ENCODE results near the gene SRRD. TPM values are rescaled to one million over a fixed set of nuclear protein-coding genes. Genes with fewer than 3 reads are reported as not detected.
A peak's percentile ranks its signal among the peaks of the same experiment; 100 is the strongest.

Gene SRRD
- total RNA-seq, 2 experiments from 2014 or later, result 17.9 to 19.1 TPM

DNA sequence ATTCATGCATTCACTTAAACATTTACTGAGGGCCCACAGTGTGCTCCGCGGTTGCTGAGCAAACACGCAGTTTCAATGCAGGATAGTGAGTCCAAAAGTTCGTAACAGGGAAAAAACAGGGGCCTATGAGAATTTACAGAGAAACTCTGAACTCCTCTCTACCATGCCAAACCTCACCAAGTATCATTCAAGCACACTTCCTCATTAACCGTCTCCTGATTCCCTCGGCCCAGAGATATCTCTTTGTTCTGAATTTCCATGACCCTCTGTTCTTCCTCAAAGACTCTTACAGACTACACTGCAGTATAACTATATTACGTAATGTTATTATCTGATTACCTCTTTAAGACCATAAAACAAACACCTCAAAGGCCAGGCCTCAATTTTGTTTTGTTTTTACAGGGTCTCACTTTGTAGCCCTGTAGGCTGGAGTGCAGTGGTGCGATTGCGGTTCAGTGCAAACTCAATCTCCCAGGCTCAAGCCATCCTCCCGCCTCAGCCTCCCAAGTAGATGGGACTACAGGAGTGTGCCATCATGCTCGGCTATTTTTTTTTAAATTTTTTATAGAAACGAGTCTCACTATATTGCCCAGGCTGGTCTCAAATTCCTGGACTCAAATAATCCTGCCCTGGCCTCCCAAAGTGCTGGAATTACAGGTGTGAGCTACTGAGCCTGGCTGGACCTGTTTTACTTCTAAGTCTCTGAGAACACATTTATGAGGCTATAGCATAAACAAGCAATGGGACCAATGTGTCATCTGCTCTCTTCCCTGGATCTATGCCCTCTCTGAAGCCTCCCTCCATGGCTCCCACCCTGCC, 3.7 kb upstream of the SRRD start:
- Mint-ChIP-seq H3K27ac (peak overlapping the region; percentile 88), H3K4me3 (peak overlapping the region; percentile 63), H3K36me3 (ENCODE audit: low read depth) (peaks cover 24% of the 10 kb centered on the region), H3K4me1 (peaks cover 71% of the 10 kb centered on the region), H3K9me3 (no peaks in the 10 kb centered on the region), H3K27me3 (no peaks in the 10 kb centered on the region)
- DNase-seq, result no peak
- ChIA-PET POLR2A (interaction anchor here (0.7 kb wide), 1 partner anchor 49 kb away, joined by 3 read pairs; no protein-coding TSS in a partner anchor), CTCF (interaction anchor here (0.6 to 1.6 kb wide), 4 partner anchors 9 to 45 kb away, joined by 3 to 5 read pairs (median 4); no protein-coding TSS in a partner anchor)

DNA sequence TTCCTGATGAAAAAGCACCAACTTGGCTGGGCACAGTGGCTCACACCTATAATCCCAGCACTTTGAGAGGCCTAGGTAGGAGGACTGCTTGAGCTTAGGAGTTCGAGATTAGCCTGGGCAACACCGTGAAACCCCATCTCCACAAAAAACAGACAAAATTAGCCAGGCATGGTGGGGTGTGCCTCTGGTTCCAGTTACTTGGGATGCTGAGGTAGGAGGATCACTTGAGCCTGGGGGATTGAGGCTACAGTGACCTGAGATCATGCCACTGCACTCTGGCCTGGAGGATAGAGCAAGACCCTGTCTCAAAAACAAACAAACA, 3.1 kb upstream of the SRRD start:
- no peak for DNase-seq
- CTCF ChIA-PET, result interaction anchor here (1.2 kb wide), 2 partner anchors 10 to 192 kb away, joined by 3 to 4 read pairs; no protein-coding TSS in a partner anchor
- Mint-ChIP-seq H3K9me3 (no peaks in the 10 kb centered on the region), H3K4me1 (peaks cover 76% of the 10 kb centered on the region), H3K27me3 (no peaks in the 10 kb centered on the region), H3K4me3 (peak overlapping the region; percentile 24), H3K36me3 (ENCODE audit: low read depth) (peaks cover 24% of the 10 kb centered on the region), H3K27ac (peak overlapping the region; percentile 88)
- POLR2A ChIA-PET, result no interaction called here

DNA sequence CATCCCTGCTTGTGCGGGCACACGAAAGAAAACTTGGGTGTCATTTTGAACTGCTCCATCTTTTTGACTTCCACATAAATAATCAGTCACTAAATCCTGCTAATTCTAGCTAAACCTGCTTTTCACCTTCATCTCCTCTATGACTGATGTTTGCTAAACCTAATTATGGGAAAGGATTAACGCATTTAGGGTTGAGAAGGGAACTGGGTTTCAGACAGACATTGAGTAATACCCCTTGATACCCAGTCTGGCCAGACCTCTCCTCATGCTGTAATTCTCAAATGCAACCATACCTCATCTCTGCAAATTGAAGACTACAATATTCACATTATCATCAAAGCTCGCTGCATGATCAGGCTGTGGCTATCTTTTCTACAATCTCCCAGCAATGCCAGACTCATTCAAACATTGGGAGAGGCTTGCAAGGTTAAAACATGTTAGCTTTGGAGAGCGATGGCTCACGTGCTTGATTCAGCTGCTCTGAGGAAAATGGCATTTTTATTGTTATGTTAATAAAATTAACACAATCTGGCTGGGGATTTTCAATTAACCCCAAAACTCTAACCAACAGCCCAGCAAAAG, 2.5 kb upstream of the SRRD start:
- H3K4me3 Mint-ChIP-seq, result peak overlapping the region; percentile 6
- peak overlapping the region; percentile 97 for H3K27ac Mint-ChIP-seq
- H3K27me3 Mint-ChIP-seq, result no peaks in the 10 kb centered on the region
- no peak for DNase-seq
- CTCF ChIA-PET, result interaction anchor here (0.7 to 4.5 kb wide), 7 partner anchors 8 to 193 kb away, joined by 3 to 23 read pairs (median 3); no protein-coding TSS in a partner anchor
- H3K4me1 Mint-ChIP-seq, result peaks cover 82% of the 10 kb centered on the region
- POLR2A ChIA-PET, result no interaction called here
- H3K36me3 Mint-ChIP-seq (ENCODE audit: low read depth), result peaks cover 24% of the 10 kb centered on the region
- H3K9me3 Mint-ChIP-seq, result no peaks in the 10 kb centered on the region

DNA sequence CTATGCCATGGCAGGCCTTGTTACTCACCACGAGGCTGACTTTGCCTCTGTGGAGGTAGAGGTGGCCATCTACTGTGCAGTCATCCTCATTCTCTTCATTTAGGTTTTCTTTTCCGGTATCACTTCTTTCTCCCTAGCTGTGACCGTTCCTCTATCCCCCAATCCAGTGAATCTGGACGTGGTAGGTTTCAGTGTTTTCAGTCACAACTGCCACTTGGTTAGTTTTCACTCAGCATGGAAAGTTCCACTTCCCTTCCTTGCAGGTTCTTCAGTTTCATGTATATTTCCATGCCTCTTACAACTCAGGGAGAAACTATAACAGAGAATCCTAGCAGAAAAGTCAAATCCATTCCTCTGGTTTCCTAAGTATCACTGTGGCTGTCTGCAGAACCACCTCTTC, 2.0 kb upstream of the SRRD start:
- ChIA-PET POLR2A (no interaction called here), CTCF (interaction anchor here (0.7 to 4.5 kb wide), 8 partner anchors 8 to 192 kb away, joined by 3 to 23 read pairs (median 3); no protein-coding TSS in a partner anchor)
- no peaks in the 10 kb centered on the region for H3K9me3 Mint-ChIP-seq
- peak overlapping the region; percentile 92 for H3K4me3 Mint-ChIP-seq
- no peaks in the 10 kb centered on the region for H3K27me3 Mint-ChIP-seq
- H3K36me3 Mint-ChIP-seq (ENCODE audit: low read depth), result peaks cover 24% of the 10 kb centered on the region
- no peak for DNase-seq
- H3K4me1 Mint-ChIP-seq, result peaks cover 82% of the 10 kb centered on the region
- peak overlapping the region; percentile 97 for H3K27ac Mint-ChIP-seq

DNA sequence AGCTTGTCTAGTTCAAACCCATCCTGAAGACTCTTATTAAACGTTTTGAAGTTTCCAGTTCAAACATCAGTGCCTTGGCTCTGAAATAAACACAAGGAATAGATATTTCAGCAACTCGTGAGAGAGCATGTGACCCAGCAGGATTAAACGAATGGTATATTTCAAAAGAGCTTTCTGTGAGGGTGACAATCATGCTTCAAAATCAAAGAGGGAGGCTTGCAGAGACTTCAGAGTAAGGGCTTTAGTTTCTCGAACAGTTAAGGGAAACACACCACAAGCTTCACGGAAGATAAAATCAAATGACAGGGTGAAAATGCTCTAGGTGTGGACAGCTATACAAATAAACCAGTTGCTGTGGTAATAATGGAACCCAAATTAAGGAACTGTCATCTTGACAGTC, 1.5 kb upstream of the SRRD start:
- Mint-ChIP-seq H3K4me3 (peak overlapping the region; percentile 92), H3K9me3 (no peaks in the 10 kb centered on the region), H3K27ac (peak overlapping the region; percentile 97), H3K27me3 (no peaks in the 10 kb centered on the region), H3K4me1 (peaks cover 77% of the 10 kb centered on the region), H3K36me3 (ENCODE audit: low read depth) (peaks cover 24% of the 10 kb centered on the region)
- POLR2A ChIA-PET, result no interaction called here
- no peak for DNase-seq
- CTCF ChIA-PET, result interaction anchor here (0.8 to 4.5 kb wide), 6 partner anchors 9 to 192 kb away, joined by 3 to 23 read pairs (median 4); no protein-coding TSS in a partner anchor

DNA sequence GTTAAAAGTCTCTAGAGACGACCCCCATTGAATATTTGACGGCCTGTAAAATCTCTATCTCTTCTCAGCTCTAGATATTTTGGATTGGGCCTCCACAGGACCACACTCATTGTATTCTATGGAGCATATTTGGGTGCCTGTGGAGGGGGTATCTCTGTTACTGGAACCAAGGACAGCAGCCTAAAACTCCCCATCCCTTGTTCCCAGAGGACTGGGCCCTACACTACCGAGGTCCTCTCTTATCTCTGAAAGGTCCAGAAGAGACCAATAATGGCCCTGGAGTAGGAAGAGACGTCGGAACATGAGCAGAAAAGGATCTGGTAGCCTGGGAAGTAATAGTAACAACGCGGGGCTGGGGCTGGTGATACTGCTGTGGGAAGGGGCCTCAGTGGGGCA, 636 bp upstream of the SRRD start:
- DNase-seq, result no peak
- H3K4me1 Mint-ChIP-seq, result peaks cover 69% of the 10 kb centered on the region
- peak overlapping the region; percentile 92 for H3K4me3 Mint-ChIP-seq
- H3K27ac Mint-ChIP-seq, result peak overlapping the region; percentile 97
- ChIA-PET CTCF (interaction anchor here (1.0 to 4.5 kb wide), 7 partner anchors 10 to 196 kb away, joined by 3 to 23 read pairs (median 4); no protein-coding TSS in a partner anchor), POLR2A (no interaction called here)
- no peaks in the 10 kb centered on the region for H3K9me3 Mint-ChIP-seq
- H3K27me3 Mint-ChIP-seq, result no peaks in the 10 kb centered on the region
- H3K36me3 Mint-ChIP-seq (ENCODE audit: low read depth), result peaks cover 22% of the 10 kb centered on the region

DNA sequence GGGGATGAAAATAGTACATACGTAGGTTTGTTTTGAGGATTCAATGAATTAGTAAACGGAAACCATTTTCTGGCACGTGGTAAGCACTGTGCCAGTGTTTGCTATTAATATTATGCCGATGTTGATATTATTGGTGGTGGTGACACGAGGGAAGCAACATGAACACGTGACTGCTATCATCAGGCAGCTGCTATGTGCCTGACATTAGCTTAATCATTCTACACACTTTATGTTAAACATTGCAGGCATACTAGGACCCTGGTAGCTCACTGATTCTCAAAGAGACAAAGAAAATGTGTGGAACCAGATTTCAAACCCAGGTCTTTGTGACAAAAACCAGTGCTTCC, 656 bp downstream of the SRRD start:
- DNase-seq, result no peak
- H3K36me3 Mint-ChIP-seq (ENCODE audit: low read depth), result peaks cover 26% of the 10 kb centered on the region
- peak overlapping the region; percentile 97 for H3K27ac Mint-ChIP-seq
- H3K4me1 Mint-ChIP-seq, result peaks cover 61% of the 10 kb centered on the region
- ChIA-PET CTCF (interaction anchor here (1.4 to 4.5 kb wide), 4 partner anchors 10 to 38 kb away, joined by 3 to 23 read pairs (median 4); no protein-coding TSS in a partner anchor), POLR2A (interaction anchor here (0.7 kb wide), 1 partner anchor 15 kb away, joined by 7 read pairs; no protein-coding TSS in a partner anchor)
- H3K4me3 Mint-ChIP-seq, result peak overlapping the region; percentile 92
- H3K27me3 Mint-ChIP-seq, result no peaks in the 10 kb centered on the region
- no peaks in the 10 kb centered on the region for H3K9me3 Mint-ChIP-seq

DNA sequence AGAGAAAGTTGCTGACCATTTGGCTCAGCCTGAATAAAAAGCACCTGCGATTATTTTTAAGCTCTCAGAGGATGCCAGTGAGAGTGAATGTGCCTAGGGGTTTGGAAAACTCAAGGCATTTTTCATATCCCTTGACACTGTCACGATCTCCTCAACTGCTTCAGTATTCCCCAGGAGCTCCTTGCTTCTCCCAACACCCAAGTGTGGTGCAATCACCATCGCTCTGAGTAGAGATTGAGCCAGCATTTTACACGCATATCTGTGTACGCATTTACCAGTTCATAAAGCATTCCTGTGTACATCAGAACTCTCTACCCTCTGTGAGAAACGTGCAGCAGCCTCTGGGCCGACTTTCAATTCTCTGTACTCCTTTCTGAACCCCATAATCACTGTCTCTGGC, 1.3 kb downstream of the SRRD start:
- CTCF ChIA-PET, result interaction anchor here (1.4 to 4.5 kb wide), 4 partner anchors 10 to 38 kb away, joined by 3 to 23 read pairs (median 4); no protein-coding TSS in a partner anchor
- POLR2A ChIA-PET, result no interaction called here
- H3K4me1 Mint-ChIP-seq, result peaks cover 55% of the 10 kb centered on the region

DNA sequence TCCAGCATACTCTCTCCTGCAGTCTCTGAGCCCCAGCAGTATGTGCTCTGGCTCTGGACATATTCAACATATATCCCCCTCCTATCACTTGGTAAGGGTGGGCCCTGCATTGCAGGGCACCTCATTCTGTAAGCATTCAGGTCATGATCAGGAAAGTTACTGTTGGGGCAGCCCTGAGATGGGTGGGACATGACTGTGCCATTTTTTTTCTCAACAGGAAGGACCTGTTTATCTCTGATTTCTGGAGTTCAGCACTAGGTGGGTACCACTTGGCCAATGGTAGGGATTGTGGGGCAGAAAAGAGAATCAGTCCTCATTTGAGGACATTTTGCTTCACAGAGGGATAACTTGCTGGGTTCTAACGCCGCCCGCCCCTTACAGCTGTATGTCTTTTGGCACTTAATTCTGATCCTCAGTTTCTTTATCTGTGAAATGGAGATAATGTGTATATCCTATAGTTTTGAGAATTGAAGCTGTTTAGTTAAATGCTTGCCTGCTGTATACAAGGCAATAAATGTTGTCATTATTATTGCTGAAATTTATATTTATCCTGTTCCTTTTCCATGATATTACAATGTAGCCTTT, 2.2 kb downstream of the SRRD start:
- no peaks in the 10 kb centered on the region for H3K27me3 Mint-ChIP-seq
- peaks cover 25% of the 10 kb centered on the region for H3K36me3 Mint-ChIP-seq (ENCODE audit: low read depth)
- H3K4me1 Mint-ChIP-seq, result peaks cover 47% of the 10 kb centered on the region
- peak overlapping the region; percentile 10 for H3K27ac Mint-ChIP-seq
- DNase-seq, result no peak
- no peaks in the 10 kb centered on the region for H3K9me3 Mint-ChIP-seq
- POLR2A ChIA-PET, result no interaction called here
- peak overlapping the region; percentile 53 for H3K4me3 Mint-ChIP-seq
- CTCF ChIA-PET, result no interaction called here

More for the DNA sequence above, 1.3 kb downstream of the SRRD start:
- Mint-ChIP-seq H3K36me3 (ENCODE audit: low read depth) (peaks cover 22% of the 10 kb centered on the region), H3K27ac (peak overlapping the region; percentile 61), H3K4me3 (peak overlapping the region; percentile 92), H3K9me3 (no peaks in the 10 kb centered on the region), H3K27me3 (no peaks in the 10 kb centered on the region)
- DNase-seq, result no peak

DNA sequence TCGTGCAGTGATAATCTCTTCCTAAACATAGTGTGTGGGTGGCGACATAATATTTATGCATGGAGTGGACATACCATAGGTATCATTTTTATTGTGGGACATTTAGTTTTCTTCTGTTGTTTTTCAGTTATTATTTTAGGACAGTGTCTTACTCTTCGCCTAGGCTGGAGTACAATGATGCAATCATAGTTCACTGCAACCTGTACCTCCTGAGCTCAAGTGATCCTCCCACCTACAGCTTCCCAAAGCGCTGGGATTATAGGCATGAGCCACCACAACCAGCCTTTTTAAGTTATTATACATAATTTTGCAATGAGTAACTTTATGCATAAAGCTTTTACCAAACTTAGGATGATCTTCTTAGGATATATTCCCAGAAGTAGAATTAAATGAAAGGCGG, 2.7 kb downstream of the SRRD start:
- peak overlapping the region; percentile 10 for H3K27ac Mint-ChIP-seq
- H3K4me1 Mint-ChIP-seq, result peaks cover 42% of the 10 kb centered on the region
- no peaks in the 10 kb centered on the region for H3K27me3 Mint-ChIP-seq
- no peaks in the 10 kb centered on the region for H3K9me3 Mint-ChIP-seq
- DNase-seq, result no peak
- ChIA-PET POLR2A (no interaction called here), CTCF (no interaction called here)
- no peak overlapping the region for H3K4me3 Mint-ChIP-seq
- peaks cover 25% of the 10 kb centered on the region for H3K36me3 Mint-ChIP-seq (ENCODE audit: low read depth)

DNA sequence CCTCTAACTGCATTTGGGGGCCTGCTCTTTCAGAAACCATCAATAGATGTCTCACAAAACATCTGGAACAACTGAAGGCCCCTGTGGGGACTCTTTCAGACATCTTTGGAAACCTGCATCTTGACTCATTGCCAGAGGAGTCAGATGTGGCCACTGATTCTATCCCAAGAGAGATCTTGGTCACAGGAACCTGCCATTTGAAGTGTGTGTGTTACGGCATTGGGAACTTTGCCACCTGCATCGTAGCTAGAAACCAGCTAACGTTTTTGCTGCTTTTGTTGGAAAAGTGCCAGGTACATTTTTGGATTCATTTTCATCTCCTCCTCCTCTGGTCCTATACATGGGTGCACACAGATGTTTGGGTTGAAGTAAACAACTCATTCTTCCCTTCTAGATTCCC, 4.3 kb downstream of the SRRD start:
- no peak for DNase-seq
- ChIA-PET CTCF (interaction anchor here (1.5 kb wide), 1 partner anchor 14 kb away, joined by 4 read pairs; no protein-coding TSS in a partner anchor), POLR2A (no interaction called here)
- peaks cover 34% of the 10 kb centered on the region for H3K36me3 Mint-ChIP-seq (ENCODE audit: low read depth)
- no peak overlapping the region for H3K27ac Mint-ChIP-seq
- no peaks in the 10 kb centered on the region for H3K27me3 Mint-ChIP-seq
- H3K4me3 Mint-ChIP-seq, result no peak overlapping the region
- H3K9me3 Mint-ChIP-seq, result no peaks in the 10 kb centered on the region
- H3K4me1 Mint-ChIP-seq, result peaks cover 26% of the 10 kb centered on the region

DNA sequence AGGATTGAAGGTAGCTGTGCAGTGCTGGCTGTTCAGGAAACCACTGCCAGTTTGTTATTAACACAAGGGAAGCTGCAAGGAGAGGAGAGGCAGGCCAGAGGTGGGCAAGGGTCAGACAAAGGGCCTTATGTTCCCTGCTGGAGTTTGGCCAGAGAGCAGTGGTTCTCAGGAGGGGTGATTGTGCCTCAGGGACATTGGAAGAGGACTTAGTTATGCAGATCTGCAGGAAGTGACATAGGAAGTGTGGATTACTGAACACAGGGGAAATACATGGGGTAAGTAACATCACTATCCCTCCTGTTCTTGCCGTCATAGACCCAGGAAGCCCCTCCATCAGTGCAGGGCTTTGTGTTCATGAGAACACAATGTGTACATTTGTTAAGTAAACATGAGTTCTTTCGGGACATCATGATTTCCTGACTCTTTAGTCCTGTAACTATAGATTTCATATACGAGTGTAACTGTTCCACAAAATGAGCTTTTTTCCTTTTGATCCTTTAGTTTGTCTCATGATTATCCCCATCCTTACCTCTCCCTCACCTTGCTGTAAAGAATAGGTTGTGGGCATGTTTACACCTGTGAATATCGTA, 5.9 kb downstream of the SRRD start:
- ChIA-PET POLR2A (no interaction called here), CTCF (no interaction called here)
- H3K4me3 Mint-ChIP-seq, result no peak overlapping the region
- H3K9me3 Mint-ChIP-seq, result no peaks in the 10 kb centered on the region
- no peaks in the 10 kb centered on the region for H3K27me3 Mint-ChIP-seq
- H3K27ac Mint-ChIP-seq, result no peak overlapping the region
- peaks cover 30% of the 10 kb centered on the region for H3K4me1 Mint-ChIP-seq
- peaks cover 47% of the 10 kb centered on the region for H3K36me3 Mint-ChIP-seq (ENCODE audit: low read depth)
- DNase-seq, result no peak
